ENCODE data around the gene PGLYRP4.

PGLYRP4 gene, protein sequence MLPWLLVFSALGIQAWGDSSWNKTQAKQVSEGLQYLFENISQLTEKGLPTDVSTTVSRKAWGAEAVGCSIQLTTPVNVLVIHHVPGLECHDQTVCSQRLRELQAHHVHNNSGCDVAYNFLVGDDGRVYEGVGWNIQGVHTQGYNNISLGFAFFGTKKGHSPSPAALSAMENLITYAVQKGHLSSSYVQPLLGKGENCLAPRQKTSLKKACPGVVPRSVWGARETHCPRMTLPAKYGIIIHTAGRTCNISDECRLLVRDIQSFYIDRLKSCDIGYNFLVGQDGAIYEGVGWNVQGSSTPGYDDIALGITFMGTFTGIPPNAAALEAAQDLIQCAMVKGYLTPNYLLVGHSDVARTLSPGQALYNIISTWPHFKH

GRCh38 chr1:153348511-153349362 lies at the start of gene PGLYRP4:
TSS of gene PGLYRP4 (minus strand) at chr1:153348841. CDS start at chr1:153347932, 909 bp downstream.
- DNase-seq (ENCODE audit: low spot score), result no peak
- TF ChIP-seq, protein P1, sequence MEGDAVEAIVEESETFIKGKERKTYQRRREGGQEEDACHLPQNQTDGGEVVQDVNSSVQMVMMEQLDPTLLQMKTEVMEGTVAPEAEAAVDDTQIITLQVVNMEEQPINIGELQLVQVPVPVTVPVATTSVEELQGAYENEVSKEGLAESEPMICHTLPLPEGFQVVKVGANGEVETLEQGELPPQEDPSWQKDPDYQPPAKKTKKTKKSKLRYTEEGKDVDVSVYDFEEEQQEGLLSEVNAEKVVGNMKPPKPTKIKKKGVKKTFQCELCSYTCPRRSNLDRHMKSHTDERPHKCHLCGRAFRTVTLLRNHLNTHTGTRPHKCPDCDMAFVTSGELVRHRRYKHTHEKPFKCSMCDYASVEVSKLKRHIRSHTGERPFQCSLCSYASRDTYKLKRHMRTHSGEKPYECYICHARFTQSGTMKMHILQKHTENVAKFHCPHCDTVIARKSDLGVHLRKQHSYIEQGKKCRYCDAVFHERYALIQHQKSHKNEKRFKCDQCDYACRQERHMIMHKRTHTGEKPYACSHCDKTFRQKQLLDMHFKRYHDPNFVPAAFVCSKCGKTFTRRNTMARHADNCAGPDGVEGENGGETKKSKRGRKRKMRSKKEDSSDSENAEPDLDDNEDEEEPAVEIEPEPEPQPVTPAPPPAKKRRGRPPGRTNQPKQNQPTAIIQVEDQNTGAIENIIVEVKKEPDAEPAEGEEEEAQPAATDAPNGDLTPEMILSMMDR (IDR thresholded peaks at IDR 0.05; ENCODE audit: extremely low read depth, insufficient read depth, missing control alignments), result no peak
- in situ Hi-C loops (cut with MboI; ENCODE audit: low pct_unique_long_range_greater_than_20kb, low sequenced_read_pairs, unreplicated experiment), result no loop called here

- TF ChIP-seq, protein P1 (IDR thresholded peaks at IDR 0.05; ENCODE audit: extremely low read depth, insufficient read depth, missing control alignments), result no peak
- in situ Hi-C loops (cut with MboI; ENCODE audit: low pct_unique_long_range_greater_than_20kb, low sequenced_read_pairs, unreplicated experiment), result no loop called here
- no peak for DNase-seq (ENCODE audit: low spot score)
Observed at GRCh38 chr1:153397924-153398651, 49.4 kb upstream of the PGLYRP4 start.

DNA sequence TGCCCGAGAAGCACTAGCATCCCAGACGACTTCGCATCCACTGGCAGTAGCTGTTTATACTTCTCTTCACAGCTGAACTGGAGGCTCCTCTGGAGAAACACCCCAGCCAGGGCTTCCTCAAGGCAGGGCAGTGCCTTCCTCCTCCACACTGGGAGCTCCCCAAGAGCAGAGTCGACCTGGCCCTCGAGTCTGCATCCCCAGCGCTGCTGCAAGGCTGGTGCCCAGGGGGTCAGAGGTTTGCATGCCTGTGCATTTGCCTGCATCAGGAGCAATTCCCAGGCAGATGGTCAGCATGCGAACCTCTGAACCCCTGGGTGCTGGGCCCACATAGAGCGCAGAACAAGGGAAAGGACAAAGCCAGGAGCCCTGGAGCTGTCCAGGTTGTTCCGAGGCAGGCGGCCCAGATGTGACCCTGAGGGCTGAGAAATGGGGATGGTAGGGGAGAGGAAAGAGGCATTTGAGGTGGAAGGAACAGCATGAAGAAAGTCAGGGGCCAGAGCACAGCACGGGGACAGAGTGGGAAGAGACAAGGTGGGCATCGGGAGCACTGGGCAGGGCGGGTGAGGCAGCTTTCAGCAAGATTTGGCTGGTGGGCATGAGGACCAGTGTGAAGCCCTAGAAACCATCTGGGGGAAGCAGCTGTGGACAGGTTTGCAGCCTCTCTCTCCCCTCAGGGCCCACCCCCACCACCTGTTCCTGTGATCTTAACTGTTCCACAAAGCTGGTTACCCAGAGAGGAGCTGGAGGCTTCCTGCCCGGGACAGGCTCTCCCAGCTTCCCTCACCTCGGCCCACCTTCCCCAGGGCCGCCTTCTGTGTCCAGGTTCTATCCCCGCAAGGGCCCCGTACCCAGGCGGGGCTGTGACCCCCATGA lies 48.6 kb upstream of the PGLYRP4 start:
- in situ Hi-C loops (cut with MboI; ENCODE audit: low pct_unique_long_range_greater_than_20kb, low sequenced_read_pairs, unreplicated experiment), result no loop called here
- TF ChIP-seq, protein P1 (IDR thresholded peaks at IDR 0.05; ENCODE audit: extremely low read depth, insufficient read depth, missing control alignments), result no peak
- no peak for DNase-seq (ENCODE audit: low spot score)

GRCh38 chr1:153396461-153396860 lies 47.8 kb upstream of the PGLYRP4 start:
- in situ Hi-C loops (cut with MboI; ENCODE audit: low pct_unique_long_range_greater_than_20kb, low sequenced_read_pairs, unreplicated experiment), result no loop called here
- TF ChIP-seq, protein P1 (IDR thresholded peaks at IDR 0.05; ENCODE audit: extremely low read depth, insufficient read depth, missing control alignments), result no peak

DNA sequence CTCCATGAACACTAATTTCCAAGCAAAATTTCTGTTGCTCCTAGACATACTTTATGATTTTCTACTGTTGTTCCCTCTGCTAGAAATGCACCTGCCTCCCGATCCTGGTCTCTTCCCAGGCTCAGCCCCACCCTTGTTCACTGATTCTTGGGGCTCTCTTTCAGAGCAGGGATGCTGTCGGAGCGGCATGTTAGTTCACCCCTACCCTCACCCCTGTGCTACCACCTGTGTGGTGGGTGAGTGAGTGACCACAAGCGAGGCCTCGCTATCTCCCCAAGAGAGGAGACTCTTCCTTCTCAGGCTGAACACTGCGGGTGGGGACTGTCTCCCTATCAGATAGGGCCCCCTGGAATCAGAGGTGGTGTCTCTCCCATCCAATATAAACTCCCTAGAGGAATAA lies 47.1 kb upstream of the PGLYRP4 start:
- DNase-seq (ENCODE audit: low spot score), result no peak
- in situ Hi-C loops (cut with MboI; ENCODE audit: low pct_unique_long_range_greater_than_20kb, low sequenced_read_pairs, unreplicated experiment), result no loop called here
- TF ChIP-seq, protein P1 (IDR thresholded peaks at IDR 0.05; ENCODE audit: extremely low read depth, insufficient read depth, missing control alignments), result no peak

More at GRCh38 chr1:153396461-153396860, 47.8 kb upstream of the PGLYRP4 start:
- DNase-seq (ENCODE audit: low spot score), result no peak

All from GM13977 (cell line).